Heart left ventricle (tissue), 16 donors: ENCODE measurements around the gene C2CD4D. TPM values are rescaled to one million over a fixed set of nuclear protein-coding genes. Genes with fewer than 3 reads are reported as not detected.

Experiments used
- ATAC-seq, 4 donors: fragments of 200-7000 bp; cut with Tn5 transposase; one replicate each; pipeline ENCODE4 v1.9.1; 2020 to 2022; ENCODE audit warnings: moderate library complexity in 4 of 4, mild to moderate bottlenecking in 3 of 4, moderate number of reproducible peaks in 1 of 4
- DNase-seq, 5 donors: peaks; one replicate each; pipeline ENCODE4 v3.0.0-alpha.2; 2020
- H3K27ac ChIP-seq, 12 donors: fragments of 200-600 bp; sonication (generic) in 4 of 12; one replicate each; pipeline versions ENCODE4 v1.5.0 to v1.8.0; 2016 to 2022; ENCODE audit warnings: mild to moderate bottlenecking in 2 of 12
- H3K27me3 ChIP-seq, 9 donors: fragments of 200-600 bp; sonication (generic) in 2 of 9; one replicate each; pipeline versions ENCODE4 v1.5.1 to v1.8.0; 2016 to 2022; ENCODE audit warnings: mild to moderate bottlenecking in 3 of 9
- H3K36me3 ChIP-seq, 9 donors: fragments of 200-600 bp; sonication (generic) in 2 of 9; one replicate each; pipeline versions ENCODE4 v1.5.0 to v1.8.0; 2018 to 2022; ENCODE audit warnings: mild to moderate bottlenecking in 2 of 9
- H3K4me1 ChIP-seq, 12 donors: fragments of 200-600 bp; sonication (generic) in 4 of 12; one replicate each; pipeline versions ENCODE4 v1.5.0 to v1.8.0; 2016 to 2022; ENCODE audit warnings: mild to moderate bottlenecking in 3 of 12
- H3K4me3 ChIP-seq, 12 donors: fragments of 200-600 bp; sonication (generic) in 4 of 12; one replicate each; pipeline versions ENCODE4 v1.5.0 to v1.8.0; 2017 to 2022; ENCODE audit warnings: mild to moderate bottlenecking in 9 of 12, moderate library complexity in 4 of 12
- H3K9me3 ChIP-seq, 12 donors: fragments of 200-600 bp; sonication (generic) in 4 of 12; one replicate each; pipeline versions ENCODE4 v1.5.0 to v1.8.0; 2016 to 2022; ENCODE audit warnings: mild to moderate bottlenecking in 1 of 12
- POLR2A ChIP-seq, 2 donors: fragments of 450-650 bp; IDR thresholded peaks; one replicate each; pipeline ENCODE4 v1.6.1; 2017; ENCODE audit warnings: antibody characterized with exemption in 2 of 2, mild to moderate bottlenecking in 2 of 2, moderate library complexity in 2 of 2
- WGBS, 4 donors: extraction: QIAGEN DNeasy Blood & Tissue Kit in 2 of 4; methylation state at CpG; one replicate each; pipeline versions ENCODE4 v1.1.5 to v1.1.7; 2013 to 2018; 5-methylcytosine and 5-hydroxymethylcytosine counted together
- intact Hi-C, 10 donors: fragments of 100-400 bp; cut with DNase I; formaldehyde crosslinking; loops; one replicate each; pipeline versions ENCODE4 v1.11.1 to v1.14.2; 2022
- long read RNA-seq, 3 donors: library from polyadenylated mRNA; unstranded; transcript quantifications; one replicate each; pipeline ENCODE4 v2.0.0, GENCODE V29; 2020 to 2021
- polyA plus RNA-seq, 2 donors: library from polyadenylated mRNA; stranded (reverse); fragments of 200-250 nt; gene quantifications; one replicate each; pipeline ENCODE4 v1.2.3, GENCODE V29; 2013
- total RNA-seq, 9 donors: library from RNA; depleted of rRNA in 2 of 9; stranded (reverse); fragments of >200 nt in 2 of 9; fragmentation: NEBNext Ultra II Directional in 3 of 9; extraction: Animal tissue kit (Norgen Biotek cat#: 25700) in 3 of 9; gene quantifications; one replicate each; pipeline versions ENCODE4 v1.1.0 to v1.2.4, GENCODE V29; 2016 to 2023
- TF ChIP-seq, protein P1 (sequence below), 12 donors: fragments of 200-600 bp; sonication (generic) in 4 of 12; IDR thresholded peaks; one replicate each; pipeline versions ENCODE4 v1.5.0 to v1.8.0; 2018 to 2022; ENCODE audit warnings: antibody characterized with exemption in 12 of 12, mild to moderate bottlenecking in 5 of 12
- donor health status: ischemic (EF 13 %, LVEDD 7.1; RV severe dilation, severe dysfunction).
- donor health status: healthy with polysubstance abuse.
- donor health status: DM: no; HTN: yes; CAD: no.
- donor health status: DM: no; HTN: no; CAD: no.
- donor health status: ischemic (EF 25% LVEDD 6.9; RV normal size, moderate dysfunction).
- donor health status: ischemic (EF 25% LVEDD 5.7; RV mildly dilated, moderate dysfunction).
- donor health status: healthy.
- donor health status: DM: yes; HTN: yes; CAD: no.
- donor health status: ischemic (EF 35%, LVEDD 5.7; RV mildly dilated, moderate dysfunction).
- donor health status: nonischemic (EF 11% LVEDD 7.7; RV severe dilation, severe dysfunction).
- donor health status: DM: yes; HTN: yes; CAD: no.
- donor health status: PGD.
- donor health status: ischemic (EF 29% LVEDD 5.4; RV normal size, mild dysfunction).
- donor health status: nonischemic (EF 23%, LVEDD 6.1; RV moderate dilation, normal function).

C2CD4D gene
- total RNA-seq (under 1 TPM in 2 of 9 donors, not detected in 7; 0.14 to 0.28 TPM), polyA plus RNA-seq (not detected)
- long read RNA-seq, donor 1: 0 reads
- long read RNA-seq, donor 2: 0 reads
- long read RNA-seq, donor 3: 0 reads

DNA sequence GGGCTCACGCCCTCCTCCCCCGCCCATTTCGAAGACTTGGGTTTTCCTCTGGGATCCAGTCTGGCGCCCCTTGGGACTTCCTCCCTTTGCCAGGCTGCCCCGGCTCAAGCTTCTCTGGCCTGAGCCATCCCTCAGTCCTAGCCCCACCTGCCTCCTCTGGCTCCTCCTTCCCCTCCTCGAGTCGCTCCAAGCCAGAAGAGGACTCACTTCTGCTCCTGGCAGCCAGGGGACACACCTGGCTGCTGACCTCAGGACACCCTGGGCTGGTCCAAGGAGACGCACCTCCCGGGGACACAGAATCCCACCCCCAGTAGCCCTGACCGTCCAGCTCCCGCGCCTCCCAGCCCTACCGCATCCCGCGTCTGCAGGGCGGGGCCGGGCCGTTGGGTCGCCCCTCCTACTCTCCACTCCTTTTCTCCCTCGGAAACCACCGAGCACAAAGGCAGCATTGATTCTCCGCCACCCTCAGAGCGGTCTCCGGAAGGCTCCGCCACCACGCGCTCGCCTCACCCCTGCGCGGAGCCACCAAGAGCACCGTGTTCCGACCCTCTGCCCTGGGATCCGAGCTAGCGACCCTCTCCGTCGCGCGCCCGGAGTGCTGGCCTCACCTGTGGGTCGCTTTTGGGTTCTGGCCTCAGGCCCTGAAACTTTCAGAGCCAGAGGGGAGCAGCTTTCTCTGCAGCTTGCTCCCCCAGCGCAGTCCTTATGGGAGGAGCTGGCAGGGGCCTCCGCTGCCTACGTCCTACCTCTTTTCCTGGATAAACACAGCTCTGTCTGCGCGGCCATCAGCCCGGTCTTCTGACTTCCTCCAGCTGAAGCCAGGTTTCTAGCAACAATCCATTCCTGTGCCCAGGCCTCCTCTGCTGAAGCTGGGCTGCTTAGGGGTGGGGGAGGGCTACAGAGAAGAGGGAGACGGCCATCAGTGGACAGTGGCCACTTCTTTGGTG, at the start of gene C2CD4D:
Gene C2CD4D (minus strand): TSS at position 364 of the 947 bp plus-strand sequence. CDS start 831 bp downstream, outside the sequence.
- DNase-seq (peak in 1 of 5 donors; percentile 31), ATAC-seq (peak in 3 of 4 donors; percentile 43 to 52 (median 51))
- intact Hi-C loops: loop anchor here in 8 of 10 donors (5.0 to 10.0 kb wide), 7 partner anchors 102 to 395 kb away; partner anchors contain the start of gene POGZ (in 1 of the 8)
- Histone ChIP-seq H3K27ac (peak within 1 kb of the TSS in 5 of 12 donors; percentile 34 to 68 (median 49)), H3K36me3 (no peaks in the 10 kb centered on the region), H3K4me3 (peak within 1 kb of the TSS; percentile 31 to 60 (median 50)), H3K27me3 (peaks cover 16 to 46% (median 29%) of the 10 kb centered on the region in 9 donors), H3K4me1 (peaks cover 0 to 29% (median 19%) of the 10 kb centered on the region in 12 donors), H3K9me3 (no peaks in the 10 kb centered on the region)
- 5 to 14% (median 9%) methylated on average over 35 to 47 of the region's 47 CpGs for WGBS, 4 donors
- TF ChIP-seq, protein P1, sequence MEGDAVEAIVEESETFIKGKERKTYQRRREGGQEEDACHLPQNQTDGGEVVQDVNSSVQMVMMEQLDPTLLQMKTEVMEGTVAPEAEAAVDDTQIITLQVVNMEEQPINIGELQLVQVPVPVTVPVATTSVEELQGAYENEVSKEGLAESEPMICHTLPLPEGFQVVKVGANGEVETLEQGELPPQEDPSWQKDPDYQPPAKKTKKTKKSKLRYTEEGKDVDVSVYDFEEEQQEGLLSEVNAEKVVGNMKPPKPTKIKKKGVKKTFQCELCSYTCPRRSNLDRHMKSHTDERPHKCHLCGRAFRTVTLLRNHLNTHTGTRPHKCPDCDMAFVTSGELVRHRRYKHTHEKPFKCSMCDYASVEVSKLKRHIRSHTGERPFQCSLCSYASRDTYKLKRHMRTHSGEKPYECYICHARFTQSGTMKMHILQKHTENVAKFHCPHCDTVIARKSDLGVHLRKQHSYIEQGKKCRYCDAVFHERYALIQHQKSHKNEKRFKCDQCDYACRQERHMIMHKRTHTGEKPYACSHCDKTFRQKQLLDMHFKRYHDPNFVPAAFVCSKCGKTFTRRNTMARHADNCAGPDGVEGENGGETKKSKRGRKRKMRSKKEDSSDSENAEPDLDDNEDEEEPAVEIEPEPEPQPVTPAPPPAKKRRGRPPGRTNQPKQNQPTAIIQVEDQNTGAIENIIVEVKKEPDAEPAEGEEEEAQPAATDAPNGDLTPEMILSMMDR (IDR thresholded peaks at IDR 0.05): no peak
- TF ChIP-seq POLR2A (IDR thresholded peaks at IDR 0.05): no peak

DNA sequence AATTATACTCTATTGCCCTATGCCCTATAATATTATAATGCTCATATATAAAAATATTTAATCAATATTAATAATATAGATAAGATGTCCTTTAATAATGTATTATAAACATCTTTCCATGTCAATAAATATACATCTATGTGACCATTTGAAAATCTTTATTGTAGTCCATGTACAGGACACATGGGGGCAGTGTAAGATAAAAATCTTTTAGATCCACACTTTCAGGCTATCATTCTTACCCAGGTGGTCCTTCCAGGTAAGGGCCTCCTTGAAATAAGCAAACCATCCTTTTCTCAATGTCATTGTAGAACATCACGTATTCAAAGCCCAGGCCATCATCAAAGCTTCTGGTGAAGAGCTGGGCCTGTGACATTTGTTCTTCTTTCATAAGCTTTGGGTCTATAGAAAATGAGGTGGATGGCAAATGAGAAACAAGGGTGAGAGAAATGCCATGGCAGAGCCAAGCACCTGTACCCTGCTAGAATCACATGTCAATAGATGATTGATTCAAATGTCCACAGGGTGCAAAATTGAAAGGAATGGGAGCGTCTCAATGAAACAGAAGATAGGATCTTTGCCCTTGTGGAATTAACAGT, 49.5 kb upstream of the C2CD4D start:
- peaks cover 0 to 82% (median 33%) of the 10 kb centered on the region in 9 donors for H3K36me3 ChIP-seq
- no peak overlapping the region for H3K27ac ChIP-seq
- H3K9me3 ChIP-seq: peaks cover 0 to 5% (median 0%) of the 10 kb centered on the region in 12 donors
- H3K4me3 ChIP-seq: no peak overlapping the region
- H3K4me1 ChIP-seq: no peaks in the 10 kb centered on the region
- no peak for TF ChIP-seq POLR2A (IDR thresholded peaks at IDR 0.05)
- TF ChIP-seq, protein P1 (IDR thresholded peaks at IDR 0.05): peak in 10 of 12 donors; percentile 15 to 49 (median 35)
- intact Hi-C loops: loop anchor here in 1 of 10 donors (5.0 kb wide), 1 partner anchor 108 kb away; no protein-coding TSS in a partner anchor
- ATAC-seq (no peak), DNase-seq (no peak)
- WGBS, 4 donors: 89 to 96% (median 93%) methylated on average over 2 of the region's 2 CpGs
- no peaks in the 10 kb centered on the region for H3K27me3 ChIP-seq

DNA sequence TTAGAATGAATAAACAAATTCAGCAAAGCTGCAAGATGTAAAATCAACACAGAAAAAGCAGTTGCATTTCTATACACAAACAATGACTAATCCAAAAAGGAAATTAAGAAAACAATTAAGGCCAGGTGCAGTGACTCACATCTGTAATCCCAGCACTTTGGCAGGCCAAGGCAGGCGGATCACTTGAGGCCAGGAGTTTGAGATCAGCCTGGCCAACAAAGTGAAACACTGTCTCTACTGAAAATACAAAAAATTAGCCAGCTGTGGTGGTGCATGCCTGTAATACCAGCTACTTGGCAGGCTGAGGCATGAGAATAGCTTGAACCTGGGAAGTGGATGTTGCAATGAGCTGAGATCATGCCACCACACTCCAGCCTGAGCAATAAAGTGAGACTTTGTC, 47.4 kb upstream of the C2CD4D start:
- ATAC-seq: no peak

More for the DNA sequence above, 47.4 kb upstream of the C2CD4D start:
- no peaks in the 10 kb centered on the region for H3K27me3 ChIP-seq
- no peak overlapping the region for H3K4me3 ChIP-seq
- H3K27ac ChIP-seq: no peak overlapping the region
- peaks cover 0 to 62% (median 15%) of the 10 kb centered on the region in 9 donors for H3K36me3 ChIP-seq
- intact Hi-C loops: loop anchor here in 1 of 10 donors (5.0 kb wide), 1 partner anchor 110 kb away; no protein-coding TSS in a partner anchor
- DNase-seq: no peak
- WGBS, 4 donors: 74 to 90% (median 75%) methylated on average over 1 of the region's 1 CpG
- H3K4me1 ChIP-seq: no peaks in the 10 kb centered on the region
- TF ChIP-seq POLR2A (IDR thresholded peaks at IDR 0.05): no peak
- TF ChIP-seq, protein P1 (IDR thresholded peaks at IDR 0.05): no peak
- peaks cover 0 to 5% (median 0%) of the 10 kb centered on the region in 12 donors for H3K9me3 ChIP-seq
